ENCODE measurements around the gene GRIFIN. TPM values are rescaled to one million over a fixed set of nuclear protein-coding genes. Genes with fewer than 3 reads are reported as not detected.

The GRIFIN gene
- total RNA-seq, 1 donor from 2014 or later, result not detected

GRCh38 chr7:2437537-2438148 lies 38.6 kb downstream of the GRIFIN start:
- TF ChIP-seq CTCF (IDR thresholded peaks at IDR 0.05; ENCODE audit: insufficient read depth, low read depth, low read length) (no peak), EZH2 (IDR thresholded peaks at IDR 0.05; ENCODE audit: insufficient read depth, low read length) (no peak)
- FAIRE-seq (no peak), DNase-seq (ENCODE audit: low read depth) (no peak)
- H3K79me2 ChIP-seq (ENCODE audit: insufficient read depth, low read length), result no peaks in the 10 kb centered on the region
- Mint-ChIP-seq H3K4me3 (ENCODE audit: unreplicated experiment) (no peak overlapping the region), H3K27ac (ENCODE audit: unreplicated experiment) (no peak overlapping the region), H3K36me3 (ENCODE audit: low read depth, unreplicated experiment) (peaks cover 23% of the 10 kb centered on the region), H3K4me1 (ENCODE audit: low read depth, unreplicated experiment) (no peaks in the 10 kb centered on the region), H3K9me3 (ENCODE audit: unreplicated experiment) (no peaks in the 10 kb centered on the region), H3K27me3 (ENCODE audit: low read depth, unreplicated experiment) (no peaks in the 10 kb centered on the region)
- no peak overlapping the region for H3K4me2 ChIP-seq (ENCODE audit: low read length)
- no peak overlapping the region for H3K27ac ChIP-seq (ENCODE audit: low read depth, low read length)
- H3K4me1 ChIP-seq (ENCODE audit: insufficient read depth, low read length), result no peaks in the 10 kb centered on the region
- no peaks in the 10 kb centered on the region for H3K9me3 ChIP-seq (ENCODE audit: insufficient read depth, low read depth, low read length)
- no peaks in the 10 kb centered on the region for H4K20me1 ChIP-seq (ENCODE audit: insufficient read depth, low read length)
- H3K36me3 ChIP-seq (ENCODE audit: insufficient read depth, low read length), result peaks cover 2% of the 10 kb centered on the region
- no peaks in the 10 kb centered on the region for H3K27me3 ChIP-seq (ENCODE audit: insufficient read depth, low read length)
- H2AFZ ChIP-seq (ENCODE audit: low read depth, low read length), result no peak overlapping the region
- H3K9ac ChIP-seq (ENCODE audit: low read length), result no peak overlapping the region
- H3K4me3 ChIP-seq (ENCODE audit: insufficient read depth, low read depth, low read length), result no peak overlapping the region

- FAIRE-seq (no peak), DNase-seq (ENCODE audit: low read depth) (no peak)
- Histone ChIP-seq H3K79me2 (ENCODE audit: insufficient read depth, low read length) (no peaks in the 10 kb centered on the region), H3K4me1 (ENCODE audit: insufficient read depth, low read length) (no peaks in the 10 kb centered on the region), H3K27me3 (ENCODE audit: insufficient read depth, low read length) (no peaks in the 10 kb centered on the region), H3K36me3 (ENCODE audit: insufficient read depth, low read length) (peaks cover 2% of the 10 kb centered on the region), H3K4me3 (ENCODE audit: insufficient read depth, low read depth, low read length) (no peak overlapping the region), H3K27ac (ENCODE audit: low read depth, low read length) (no peak overlapping the region), H4K20me1 (ENCODE audit: insufficient read depth, low read length) (no peaks in the 10 kb centered on the region), H2AFZ (ENCODE audit: low read depth, low read length) (no peak overlapping the region), H3K9ac (ENCODE audit: low read length) (no peak overlapping the region), H3K9me3 (ENCODE audit: insufficient read depth, low read depth, low read length) (no peaks in the 10 kb centered on the region), H3K4me2 (ENCODE audit: low read length) (no peak overlapping the region)
- H3K9me3 Mint-ChIP-seq (ENCODE audit: unreplicated experiment), result no peaks in the 10 kb centered on the region
- no peak overlapping the region for H3K4me3 Mint-ChIP-seq (ENCODE audit: unreplicated experiment)
- peaks cover 23% of the 10 kb centered on the region for H3K36me3 Mint-ChIP-seq (ENCODE audit: low read depth, unreplicated experiment)
- H3K27me3 Mint-ChIP-seq (ENCODE audit: low read depth, unreplicated experiment), result no peaks in the 10 kb centered on the region
- no peak overlapping the region for H3K27ac Mint-ChIP-seq (ENCODE audit: unreplicated experiment)
- no peaks in the 10 kb centered on the region for H3K4me1 Mint-ChIP-seq (ENCODE audit: low read depth, unreplicated experiment)
- TF ChIP-seq EZH2 (IDR thresholded peaks at IDR 0.05; ENCODE audit: insufficient read depth, low read length), result no peak
- no peak for TF ChIP-seq CTCF (IDR thresholded peaks at IDR 0.05; ENCODE audit: insufficient read depth, low read depth, low read length)
Observed at GRCh38 chr7:2437136-2437535, 39.1 kb downstream of the GRIFIN start.

- Mint-ChIP-seq H3K4me3 (ENCODE audit: unreplicated experiment) (no peak overlapping the region), H3K4me1 (ENCODE audit: low read depth, unreplicated experiment) (no peaks in the 10 kb centered on the region), H3K27me3 (ENCODE audit: low read depth, unreplicated experiment) (no peaks in the 10 kb centered on the region), H3K27ac (ENCODE audit: unreplicated experiment) (no peak overlapping the region), H3K9me3 (ENCODE audit: unreplicated experiment) (peaks cover 3% of the 10 kb centered on the region), H3K36me3 (ENCODE audit: low read depth, unreplicated experiment) (peaks cover 22% of the 10 kb centered on the region)
- peaks cover 2% of the 10 kb centered on the region for H4K20me1 ChIP-seq (ENCODE audit: insufficient read depth, low read length)
- FAIRE-seq, result no peak
- peaks cover under 1% of the 10 kb centered on the region for H3K79me2 ChIP-seq (ENCODE audit: insufficient read depth, low read length)
- H2AFZ ChIP-seq (ENCODE audit: low read depth, low read length), result no peak overlapping the region
- peaks cover 2% of the 10 kb centered on the region for H3K36me3 ChIP-seq (ENCODE audit: insufficient read depth, low read length)
- no peak for DNase-seq (ENCODE audit: low read depth)
- no peaks in the 10 kb centered on the region for H3K4me1 ChIP-seq (ENCODE audit: insufficient read depth, low read length)
- TF ChIP-seq EZH2 (IDR thresholded peaks at IDR 0.05; ENCODE audit: insufficient read depth, low read length) (no peak), CTCF (IDR thresholded peaks at IDR 0.05; ENCODE audit: insufficient read depth, low read depth, low read length) (no peak)
- no peak overlapping the region for H3K4me3 ChIP-seq (ENCODE audit: insufficient read depth, low read depth, low read length)
- H3K27ac ChIP-seq (ENCODE audit: low read depth, low read length), result no peak overlapping the region
- H3K9ac ChIP-seq (ENCODE audit: low read length), result no peak overlapping the region
- H3K27me3 ChIP-seq (ENCODE audit: insufficient read depth, low read length), result no peaks in the 10 kb centered on the region
- no peaks in the 10 kb centered on the region for H3K9me3 ChIP-seq (ENCODE audit: insufficient read depth, low read depth, low read length)
- no peak overlapping the region for H3K4me2 ChIP-seq (ENCODE audit: low read length)
Observed at GRCh38 chr7:2436341-2437104, 39.7 kb downstream of the GRIFIN start.

All from astrocyte (in vitro differentiated cells and primary cell).